HG03045 (cell line): ENCODE data around the gene CDKL5.

ENCODE experiments used
- ATAC-seq: cut with Tn5 transposase; IDR thresholded peaks from one replicate; pipeline ENCODE4 v1.9.1; 2021; ENCODE audit warnings: mild to moderate bottlenecking, moderate library complexity; ENCODE audit not compliant: unreplicated experiment

CDKL5 gene

GRCh38 chrX:18687856-18688495, 262.6 kb downstream of the CDKL5 start:
- no peak for ATAC-seq

- ATAC-seq, result no peak
Measured at GRCh38 chrX:18691431-18691830, 266.0 kb downstream of the CDKL5 start.

GRCh38 chrX:18692541-18692940, 267.1 kb downstream of the CDKL5 start:
- ATAC-seq, result no peak

- ATAC-seq, result no peak
Measured at GRCh38 chrX:18696653-18697052, 271.2 kb downstream of the CDKL5 start.

GRCh38 chrX:18698737-18699650, 273.6 kb downstream of the CDKL5 start:
- ATAC-seq, result no peak

GRCh38 chrX:18701621-18702361, 276.4 kb downstream of the CDKL5 start:
- no peak for ATAC-seq

- ATAC-seq, result no peak
Measured at GRCh38 chrX:18702362-18703195, 277.2 kb downstream of the CDKL5 start.
